Skeletal muscle tissue (tissue), 4 donors: ENCODE results near the gene SLC8A2. TPM values are rescaled to one million over a fixed set of nuclear protein-coding genes. Genes with fewer than 3 reads are reported as not detected.

Experiments
- H3K27ac ChIP-seq: one replicate; pipeline ENCODE4 v1.7.0; 2013; ENCODE audit warnings: mild to moderate bottlenecking, low read depth, low read length, inconsistent platforms
- H3K27me3 ChIP-seq, 3 donors: one replicate each; pipeline ENCODE4 v1.7.0; 2013; ENCODE audit warnings: low read length in 3 of 3; ENCODE audit not compliant: control insufficient read depth in 3 of 3, insufficient read depth in 3 of 3
- H3K36me3 ChIP-seq, 3 donors: one replicate each; pipeline ENCODE4 v1.7.0; 2013; ENCODE audit warnings: low read length in 3 of 3; ENCODE audit not compliant: control insufficient read depth in 3 of 3, insufficient read depth in 3 of 3
- H3K4me1 ChIP-seq, 3 donors: one replicate each; pipeline ENCODE4 v1.7.0; 2013; ENCODE audit warnings: low read length in 3 of 3, mild to moderate bottlenecking in 3 of 3; ENCODE audit not compliant: control insufficient read depth in 3 of 3, insufficient read depth in 3 of 3
- H3K4me3 ChIP-seq, 3 donors: one replicate each; pipeline ENCODE4 v1.7.0; 2013; ENCODE audit warnings: low read length in 3 of 3
- H3K9ac ChIP-seq, 3 donors: one replicate each; pipeline ENCODE4 v1.7.0; 2013; ENCODE audit warnings: low read length in 3 of 3, mild to moderate bottlenecking in 3 of 3, moderate library complexity in 2 of 3, low read depth in 1 of 3
- H3K9me3 ChIP-seq, 3 donors: one replicate each; pipeline ENCODE4 v1.7.0; 2013; ENCODE audit warnings: low read length in 3 of 3; ENCODE audit not compliant: control insufficient read depth in 3 of 3
- total RNA-seq: library from RNA; depleted of rRNA; stranded (reverse); fragments of >200 nt; gene quantifications from one replicate; pipeline ENCODE4 v1.2.3, GENCODE V29; 2014
- donor health status: Osteomylitis.

SLC8A2 gene
- total RNA-seq, 1 donor from 2014 or later: under 0.01 TPM

GRCh38 chr19:47423203-47423882 lies 48.4 kb downstream of the SLC8A2 start:
- Histone ChIP-seq H3K9me3 (no peaks in the 10 kb centered on the region), H3K27me3 (peaks cover 63 to 85% (median 63%) of the 10 kb centered on the region in 3 donors), H3K27ac (no peak overlapping the region)

DNA sequence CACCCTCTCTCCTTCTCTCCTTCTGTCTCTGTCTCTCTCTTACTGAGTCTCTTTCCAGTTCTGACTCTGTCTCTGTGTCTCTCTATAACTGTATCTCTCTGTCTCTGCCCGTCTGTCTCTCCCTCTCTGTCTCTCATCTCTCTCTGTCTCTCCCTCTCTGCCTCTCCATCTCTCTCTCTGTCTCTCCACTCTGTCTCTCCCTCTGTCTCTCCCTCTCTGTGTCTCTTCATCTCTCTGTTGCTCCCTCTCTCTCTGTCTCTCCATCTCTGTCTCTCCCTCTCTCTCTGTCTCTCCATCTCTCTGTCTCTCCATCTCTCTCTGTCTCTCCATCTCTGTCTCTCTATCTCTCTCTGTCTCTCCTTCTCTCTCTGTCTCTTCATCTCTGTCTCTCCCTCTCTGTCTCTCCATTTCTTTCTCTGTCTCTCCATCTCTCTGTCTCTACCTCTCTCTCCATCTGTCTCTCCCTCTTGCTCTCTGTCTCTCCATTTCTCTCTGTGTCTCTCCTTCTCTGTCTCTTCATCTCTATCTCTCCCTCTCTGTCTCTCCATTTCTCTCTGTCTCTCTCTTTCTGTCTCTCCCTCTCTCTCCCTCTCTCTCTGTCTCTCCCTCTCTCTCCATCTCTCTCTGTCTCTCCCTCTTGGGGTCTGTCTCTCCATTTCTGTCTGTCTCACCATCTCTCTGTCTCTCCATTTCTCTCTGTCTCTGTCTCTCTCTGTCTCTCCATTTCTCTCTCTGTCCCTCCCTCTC lies 49.1 kb downstream of the SLC8A2 start:
- Histone ChIP-seq H3K27me3 (peaks cover 66 to 85% (median 70%) of the 10 kb centered on the region in 3 donors), H3K27ac (no peak overlapping the region), H3K4me3 (no peak overlapping the region), H3K9me3 (no peaks in the 10 kb centered on the region), H3K9ac (no peak overlapping the region), H3K4me1 (peaks cover 6 to 11% (median 9%) of the 10 kb centered on the region in 3 donors), H3K36me3 (no peaks in the 10 kb centered on the region)

More at GRCh38 chr19:47423203-47423882, 48.4 kb downstream of the SLC8A2 start:
- H3K4me1 ChIP-seq: peaks cover 7 to 9% (median 8%) of the 10 kb centered on the region in 3 donors
- H3K36me3 ChIP-seq: no peaks in the 10 kb centered on the region
- H3K4me3 ChIP-seq: no peak overlapping the region
- H3K9ac ChIP-seq: no peak overlapping the region

DNA sequence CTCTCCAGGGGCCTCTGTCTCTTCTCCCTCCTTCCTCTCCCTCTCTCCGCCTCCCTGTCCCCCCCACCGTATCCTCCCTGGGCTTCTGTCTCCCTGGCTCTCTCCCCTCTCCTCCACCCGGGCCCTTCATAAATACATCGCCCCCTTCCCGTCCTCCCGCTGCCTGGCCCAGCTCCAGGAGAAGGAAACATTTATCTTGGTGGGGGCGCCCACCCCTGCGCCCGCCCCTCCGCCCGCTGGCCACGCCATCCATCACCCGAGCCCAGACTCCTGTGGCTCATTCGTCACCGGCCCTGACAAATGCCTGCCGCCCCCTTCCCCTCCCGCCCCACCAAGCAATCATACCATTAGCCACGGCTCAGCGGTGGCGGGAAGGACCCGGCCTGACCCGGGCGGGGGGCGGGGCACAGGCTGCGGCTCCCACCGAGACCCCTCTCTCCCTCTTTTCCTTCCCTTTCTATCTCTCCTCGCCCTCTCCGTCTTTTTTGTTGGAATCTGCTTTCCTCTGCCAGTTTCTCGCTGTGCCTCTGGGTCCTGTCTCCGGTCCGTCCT lies 49.8 kb downstream of the SLC8A2 start:
- H3K4me3 ChIP-seq: no peak overlapping the region

GRCh38 chr19:47421244-47421786 lies 50.4 kb downstream of the SLC8A2 start:
- Histone ChIP-seq H3K4me3 (no peak overlapping the region), H3K9me3 (no peaks in the 10 kb centered on the region), H3K4me1 (peaks cover 6 to 13% (median 6%) of the 10 kb centered on the region in 3 donors), H3K27me3 (peaks cover 73 to 86% (median 77%) of the 10 kb centered on the region in 3 donors), H3K9ac (no peak overlapping the region), H3K36me3 (no peaks in the 10 kb centered on the region), H3K27ac (no peak overlapping the region)

More for the DNA sequence above, 49.8 kb downstream of the SLC8A2 start:
- no peaks in the 10 kb centered on the region for H3K36me3 ChIP-seq
- no peak overlapping the region for H3K27ac ChIP-seq
- no peak overlapping the region for H3K9ac ChIP-seq
- peaks cover 69 to 85% (median 76%) of the 10 kb centered on the region in 3 donors for H3K27me3 ChIP-seq
- no peaks in the 10 kb centered on the region for H3K9me3 ChIP-seq
- H3K4me1 ChIP-seq: peaks cover 6 to 13% (median 6%) of the 10 kb centered on the region in 3 donors

GRCh38 chr19:47419789-47420188 lies 51.9 kb downstream of the SLC8A2 start:
- no peak overlapping the region for H3K9ac ChIP-seq
- H3K27me3 ChIP-seq: peaks cover 78 to 81% (median 80%) of the 10 kb centered on the region in 3 donors
- no peak overlapping the region for H3K4me3 ChIP-seq
- H3K9me3 ChIP-seq: no peaks in the 10 kb centered on the region
- no peaks in the 10 kb centered on the region for H3K36me3 ChIP-seq
- no peak overlapping the region for H3K27ac ChIP-seq
- H3K4me1 ChIP-seq: peaks cover 6 to 13% (median 6%) of the 10 kb centered on the region in 3 donors

DNA sequence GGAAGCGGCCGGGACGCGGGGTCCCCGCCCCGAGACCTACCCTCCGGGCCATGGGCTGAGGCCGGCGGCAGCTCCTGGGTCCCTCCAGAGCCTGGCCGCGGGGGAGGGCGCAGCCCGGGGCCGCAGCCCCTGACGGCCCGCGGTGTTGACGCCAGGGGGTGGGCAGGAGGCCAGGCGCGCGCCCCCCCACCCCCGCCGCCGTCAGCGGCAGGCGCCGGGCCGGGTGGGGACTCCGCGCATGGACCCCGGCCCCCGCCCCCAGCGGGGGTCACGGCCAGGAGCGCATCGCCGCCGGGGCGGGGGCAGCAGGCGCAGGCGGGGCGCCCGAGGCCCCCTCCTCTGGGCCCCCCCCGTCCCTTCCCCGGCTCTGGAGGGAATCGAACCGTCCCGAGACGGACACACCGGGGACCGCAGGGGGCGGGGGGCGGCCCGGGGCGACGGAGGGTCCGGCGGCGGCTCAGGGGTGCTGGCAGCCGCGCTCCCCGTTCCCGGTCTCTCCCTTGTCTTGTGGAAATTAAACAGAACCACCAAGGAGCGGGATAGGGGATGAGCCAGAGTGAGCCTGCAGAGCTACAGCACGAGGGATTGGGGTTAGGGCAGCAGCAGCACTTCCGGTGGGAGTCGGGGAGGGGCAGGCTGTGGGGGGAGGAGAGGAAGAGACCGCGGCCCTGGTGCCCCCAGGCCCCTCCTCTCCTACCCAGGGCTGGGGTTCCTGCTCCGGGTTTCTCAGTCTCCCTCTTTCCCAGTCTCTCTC lies 52.5 kb downstream of the SLC8A2 start, which contains the start of gene MEIS3:
Gene MEIS3 (minus strand): TSS at position 498 of the 754 bp plus-strand sequence. CDS start 446 bp downstream, at position 52.
- H3K27me3 ChIP-seq: peaks cover 77 to 81% (median 80%) of the 10 kb centered on the region in 3 donors

DNA sequence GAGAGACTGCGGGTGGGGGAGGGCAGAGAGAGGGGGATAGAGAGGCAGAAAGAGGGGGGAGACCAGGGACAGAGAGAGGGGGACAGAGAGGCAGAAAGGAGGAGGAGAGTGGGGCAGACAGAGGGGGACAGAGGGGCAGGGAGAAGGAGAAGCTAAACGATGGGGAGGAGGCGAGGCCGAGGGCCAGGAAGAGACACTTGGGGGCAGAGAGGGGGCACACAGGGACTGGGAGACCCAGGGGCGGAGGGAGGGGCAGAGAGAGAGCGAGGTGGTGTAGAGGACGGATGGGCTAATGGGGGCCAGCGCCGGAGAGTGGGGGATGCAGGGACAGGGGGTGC lies 53.0 kb downstream of the SLC8A2 start:
- Histone ChIP-seq H3K27ac (no peak overlapping the region), H3K4me1 (peaks cover 6 to 13% (median 6%) of the 10 kb centered on the region in 3 donors), H3K9ac (peak overlapping the region in 1 of 3 donors; percentile 8), H3K9me3 (no peaks in the 10 kb centered on the region), H3K36me3 (no peaks in the 10 kb centered on the region), H3K4me3 (peak overlapping the region in 2 of 3 donors; percentile 29 to 49), H3K27me3 (peaks cover 76 to 79% (median 79%) of the 10 kb centered on the region in 3 donors)

More for the DNA sequence above, 52.5 kb downstream of the SLC8A2 start, which contains the start of gene MEIS3:
- Histone ChIP-seq H3K36me3 (no peaks in the 10 kb centered on the region), H3K4me3 (peak within 1 kb of the TSS in 2 of 3 donors; percentile 29 to 49), H3K4me1 (peaks cover 6 to 13% (median 6%) of the 10 kb centered on the region in 3 donors), H3K9me3 (no peaks in the 10 kb centered on the region), H3K27ac (no peak within 1 kb of the TSS), H3K9ac (peak within 1 kb of the TSS in 1 of 3 donors; percentile 33)

DNA sequence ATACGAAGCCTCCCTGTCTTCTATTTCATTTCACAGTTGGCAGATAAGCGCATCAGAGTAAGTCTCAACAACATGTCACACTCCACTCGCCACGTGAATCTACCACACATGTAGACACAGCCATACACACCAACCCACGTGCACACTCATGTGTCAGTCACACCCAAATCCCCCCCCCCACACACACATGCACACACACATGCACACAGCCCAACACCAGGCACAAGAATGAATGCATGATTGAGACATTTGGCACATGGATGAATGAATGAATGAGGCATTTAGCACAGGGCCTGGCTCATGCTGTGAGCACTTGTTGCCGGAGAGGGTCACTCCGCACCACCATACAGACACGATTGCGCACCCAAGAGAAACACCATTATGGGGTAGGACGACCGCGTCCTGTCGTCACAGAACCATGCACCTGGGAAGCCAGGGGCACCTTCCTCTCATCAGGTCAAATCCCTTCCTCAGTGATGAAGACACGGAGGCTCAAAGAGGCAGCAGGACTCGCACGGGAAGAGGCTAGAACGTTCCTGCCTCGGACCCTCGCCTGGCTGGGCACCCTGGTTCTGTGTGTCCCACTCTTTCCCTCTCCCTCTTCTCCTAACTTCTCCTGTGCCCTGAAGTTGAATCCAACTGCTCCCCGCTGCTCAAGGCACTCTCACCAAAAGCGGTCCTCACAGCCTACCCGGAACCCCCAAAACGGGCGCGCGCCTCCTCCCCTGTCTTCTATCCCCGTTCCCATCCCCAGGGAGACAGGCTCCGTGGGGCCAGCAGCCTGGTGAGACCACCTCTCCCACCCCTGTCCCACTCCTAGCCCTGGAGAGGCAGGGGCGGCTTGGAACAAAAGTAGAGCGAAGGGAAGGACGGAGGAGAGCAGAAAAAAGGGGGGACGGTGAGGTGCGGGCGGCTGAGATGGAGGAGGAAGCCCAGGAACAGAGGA lies 53.7 kb downstream of the SLC8A2 start:
- Histone ChIP-seq H3K9ac (peak overlapping the region in 1 of 3 donors; percentile 33), H3K27ac (no peak overlapping the region), H3K36me3 (no peaks in the 10 kb centered on the region), H3K27me3 (peaks cover 73 to 76% (median 74%) of the 10 kb centered on the region in 3 donors), H3K4me3 (peak overlapping the region in 2 of 3 donors; percentile 46 to 49), H3K4me1 (peaks cover 6 to 13% (median 6%) of the 10 kb centered on the region in 3 donors), H3K9me3 (no peaks in the 10 kb centered on the region)
